GM04503 (cell line): Measurements from ENCODE around the gene PLEKHF1.

ENCODE experiments used
- DNase-seq: peaks from one replicate; pipeline ENCODE4 v3.0.0-alpha.2; 2012; ENCODE audit warnings: low read depth

Gene PLEKHF1

DNA sequence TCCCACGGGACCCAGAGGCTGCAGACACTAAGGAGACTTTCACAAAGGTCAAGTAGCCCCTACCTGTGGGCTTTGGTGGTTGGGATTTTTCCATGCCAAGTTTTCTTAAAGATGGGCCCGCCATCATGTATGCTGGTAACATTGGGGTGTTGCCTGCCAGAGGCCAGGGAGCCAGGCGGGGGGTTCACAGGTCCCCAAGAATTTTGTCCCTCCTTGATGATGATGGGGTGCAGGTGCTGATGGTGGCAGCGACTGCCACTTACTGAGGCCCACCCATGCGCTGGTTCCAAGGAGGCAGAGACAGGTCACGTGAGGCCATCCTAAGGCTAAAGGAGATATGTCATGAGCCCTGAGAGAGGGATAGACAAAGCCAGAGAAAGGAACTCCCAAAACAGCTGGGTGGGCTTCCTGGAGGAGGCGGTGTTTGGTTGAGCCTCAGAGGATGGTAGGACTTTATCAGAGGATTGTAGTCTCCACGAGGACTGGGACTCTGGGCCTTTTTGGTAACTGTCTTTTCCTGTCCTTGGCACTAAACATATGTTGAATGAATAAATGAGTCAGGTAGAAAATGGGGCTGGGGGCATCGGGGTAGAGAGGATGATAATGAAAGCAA, 14.4 kb downstream of the PLEKHF1 start:
- no peak for DNase-seq

DNA sequence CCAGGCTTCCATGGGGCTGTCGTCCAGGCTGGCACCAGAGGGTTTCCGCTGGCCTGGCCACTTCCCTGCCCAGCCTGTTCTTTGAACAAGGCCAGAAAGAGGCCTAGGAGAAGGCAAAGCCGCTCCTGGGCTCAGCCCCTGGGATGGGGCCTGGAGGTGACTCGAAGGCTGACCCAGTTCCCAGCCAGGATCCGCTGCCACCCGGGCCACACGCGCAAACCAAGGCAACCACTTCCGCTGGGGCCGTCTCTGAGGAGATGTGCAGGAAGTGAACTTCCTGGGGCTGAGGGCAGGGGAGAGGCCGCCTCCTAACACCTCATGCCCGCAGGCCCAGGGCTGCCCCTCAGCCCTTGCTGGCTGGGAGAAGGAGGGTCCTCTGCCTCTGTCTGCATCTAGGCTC, 15.2 kb downstream of the PLEKHF1 start:
- no peak for DNase-seq

DNA sequence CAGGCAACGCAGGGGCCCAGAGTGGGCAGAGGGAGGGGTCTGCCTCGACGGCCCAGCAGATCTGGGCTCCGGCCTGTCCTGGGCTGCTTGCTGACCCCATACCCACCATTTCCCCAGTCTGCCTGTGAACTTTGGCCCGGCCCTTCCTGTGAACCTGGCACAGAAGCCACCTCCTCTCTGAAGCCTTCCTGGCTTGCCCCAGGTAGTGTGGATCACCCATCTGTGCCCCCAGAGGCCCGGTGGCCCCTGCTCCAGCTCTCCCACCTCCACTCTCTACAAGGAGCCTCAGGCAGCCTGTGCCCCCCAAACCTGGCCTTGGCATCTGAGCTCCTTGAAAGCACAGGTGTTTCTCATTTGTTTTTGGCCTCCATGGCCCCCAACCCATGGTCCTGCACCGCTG, 15.7 kb downstream of the PLEKHF1 start:
- DNase-seq = no peak

DNA sequence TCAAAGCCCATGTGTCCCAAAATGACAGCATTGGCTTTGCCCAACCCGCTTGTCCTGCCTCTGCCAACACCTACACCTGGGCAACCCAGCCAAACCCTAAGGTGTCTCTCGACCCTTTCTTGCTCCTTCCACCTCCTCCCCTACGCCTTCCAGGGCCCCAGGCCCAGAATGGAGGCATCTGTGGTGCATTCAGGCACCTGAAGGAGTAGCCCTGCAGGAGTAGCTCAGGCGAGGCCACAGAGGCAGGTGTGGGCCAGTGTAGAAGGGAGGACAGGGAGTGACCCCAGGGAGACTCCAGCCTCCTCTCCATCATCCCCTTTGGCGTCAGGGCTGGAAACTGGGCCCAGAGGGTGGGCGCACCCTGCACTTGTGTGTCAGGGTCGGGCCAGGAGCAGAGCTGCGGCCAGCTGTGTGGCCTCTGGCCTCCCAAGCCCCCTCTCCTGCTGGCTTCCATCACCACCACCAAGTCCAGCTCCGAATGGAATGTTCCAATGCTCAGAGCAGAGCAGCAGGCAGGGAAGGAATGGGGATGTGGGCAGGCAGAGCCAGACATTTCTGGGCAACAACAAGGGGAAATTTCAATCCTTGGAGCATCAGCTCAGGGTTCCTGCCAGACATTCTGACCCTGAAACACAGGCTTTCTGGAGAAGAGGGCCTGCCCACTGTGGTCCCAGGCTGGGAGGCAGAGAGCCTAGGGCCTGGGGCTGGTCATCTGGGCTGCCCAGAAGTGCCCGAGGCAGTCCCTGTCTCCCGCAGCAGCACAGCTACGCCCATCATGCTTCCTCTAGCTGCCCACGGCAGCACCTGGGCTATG, 16.4 kb downstream of the PLEKHF1 start:
- no peak for DNase-seq

DNA sequence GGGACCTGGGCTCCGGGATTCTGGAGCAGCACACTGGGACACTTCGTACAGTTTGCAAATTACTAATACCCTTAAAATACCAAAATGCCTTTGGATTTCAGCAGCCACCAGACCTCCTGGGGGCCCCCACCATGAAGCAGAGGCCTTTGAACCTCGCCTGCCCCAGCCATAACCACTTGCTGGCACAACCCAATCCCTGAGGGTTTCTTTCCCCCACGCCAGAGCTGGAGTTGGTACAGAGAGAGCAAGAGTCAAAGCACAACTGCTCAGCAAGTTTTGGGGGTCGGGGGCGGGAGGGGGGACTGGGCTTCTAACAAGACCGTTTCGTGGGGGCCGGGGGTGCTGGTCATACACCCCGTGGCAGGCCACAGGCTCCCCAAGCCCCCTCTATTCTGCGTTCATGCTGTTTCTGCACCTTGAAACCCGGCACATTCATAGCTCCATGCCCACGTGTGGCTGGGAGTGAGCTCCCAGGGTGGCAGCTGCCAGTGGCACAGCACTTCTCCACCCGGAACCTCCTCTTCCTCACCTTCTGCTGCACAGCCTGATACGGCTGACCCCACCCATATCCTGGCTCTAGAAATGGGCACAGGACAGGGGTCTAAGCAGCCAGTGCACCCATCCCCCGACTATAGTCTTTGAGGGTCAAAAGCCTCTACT, 17.1 kb downstream of the PLEKHF1 start:
- DNase-seq = no peak

DNA sequence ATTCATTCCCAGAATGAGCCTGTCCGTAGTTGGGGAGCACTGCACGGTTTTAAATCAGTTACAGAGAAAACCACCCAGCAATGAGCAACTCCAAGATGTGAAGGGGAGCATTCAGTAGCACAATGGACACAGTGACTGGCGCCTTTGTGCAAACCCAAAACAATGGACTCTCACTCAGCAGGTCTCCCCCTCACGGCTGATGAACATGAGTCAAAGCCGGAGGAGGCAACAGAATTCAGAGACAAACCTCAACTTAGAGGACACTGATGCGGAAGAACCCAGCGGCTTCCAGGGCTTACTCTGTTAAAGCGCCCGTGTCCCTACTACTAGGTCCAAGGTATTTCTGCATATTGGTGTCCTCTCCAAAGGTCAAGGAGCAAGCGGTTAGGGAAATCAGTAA, 17.7 kb downstream of the PLEKHF1 start:
- no peak for DNase-seq

DNA sequence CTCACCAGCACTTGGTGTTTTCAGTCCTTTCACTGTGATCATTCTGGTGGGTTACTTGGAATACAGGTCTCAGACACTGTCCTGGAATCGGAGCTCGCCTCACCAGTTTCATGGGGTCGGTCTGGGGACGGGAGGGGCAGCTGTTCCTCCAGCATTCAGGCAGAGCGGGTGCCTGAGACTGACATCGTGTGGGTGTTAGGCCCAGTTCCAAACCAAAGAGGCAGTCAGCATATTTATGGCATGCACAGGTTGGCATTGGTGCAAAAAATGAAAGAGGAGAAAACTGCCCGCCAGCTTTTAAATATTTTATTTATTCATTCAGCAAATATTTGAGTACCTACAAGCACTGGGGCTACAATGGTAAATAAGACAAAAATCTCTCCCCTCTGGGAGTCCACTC, 20.1 kb downstream of the PLEKHF1 start:
- no peak for DNase-seq

DNA sequence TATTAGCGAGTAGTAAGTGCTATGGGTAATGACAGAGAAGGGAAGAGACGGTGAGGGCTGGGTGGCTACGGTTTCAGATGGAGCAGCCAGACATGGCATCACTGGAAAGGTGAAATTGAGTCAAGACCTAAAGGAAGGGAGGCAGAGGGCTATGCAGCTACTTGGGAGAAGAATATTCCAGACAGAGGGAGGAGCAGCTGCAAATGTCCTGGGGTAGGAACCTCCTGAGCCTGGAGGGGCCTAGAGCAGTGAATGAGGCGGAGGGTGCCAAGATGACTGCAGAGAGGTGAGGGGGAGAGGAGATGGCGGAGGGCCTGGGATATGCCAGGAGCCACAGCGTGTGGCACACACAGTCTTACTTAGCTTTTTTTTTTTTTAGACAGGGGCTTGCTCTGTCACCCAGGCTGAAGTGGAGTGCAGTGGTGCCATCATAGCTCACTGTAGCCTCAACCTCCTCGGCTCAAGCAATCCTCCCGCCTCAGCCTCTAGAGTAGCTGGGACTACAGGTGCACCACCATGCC, 21.1 kb downstream of the PLEKHF1 start:
- DNase-seq = no peak

DNA sequence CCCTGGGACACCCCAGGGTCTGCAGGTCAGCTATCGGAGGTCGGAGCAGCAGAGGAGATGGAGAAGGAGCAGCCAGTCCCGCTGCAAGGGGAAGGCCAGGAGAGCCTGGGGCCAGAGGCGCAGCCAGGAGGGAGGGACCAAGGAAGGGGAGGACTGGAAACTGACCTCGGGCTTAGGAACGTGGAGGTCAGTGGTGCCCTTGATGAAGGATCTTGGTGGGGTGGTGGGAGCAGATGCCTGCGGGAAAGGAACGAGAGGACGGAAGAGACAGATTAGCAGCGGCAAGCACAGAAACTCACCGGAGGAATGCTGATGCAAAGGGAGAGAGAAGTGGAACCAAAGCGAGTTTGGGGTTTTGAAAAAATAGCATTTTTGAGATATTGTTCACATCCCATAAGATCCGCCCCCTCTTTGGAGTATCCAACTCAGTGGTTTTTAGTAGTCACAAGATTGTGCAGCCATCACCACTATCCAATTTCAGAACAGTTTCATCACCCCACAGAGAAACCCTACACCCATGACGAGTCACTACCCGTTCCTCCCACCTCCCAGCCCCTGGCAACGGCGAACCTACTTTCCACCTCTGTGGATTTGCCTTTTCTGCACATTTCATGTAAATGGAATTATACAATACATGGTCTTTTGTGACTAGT, 22.1 kb downstream of the PLEKHF1 start:
- DNase-seq = peak; percentile 98

DNA sequence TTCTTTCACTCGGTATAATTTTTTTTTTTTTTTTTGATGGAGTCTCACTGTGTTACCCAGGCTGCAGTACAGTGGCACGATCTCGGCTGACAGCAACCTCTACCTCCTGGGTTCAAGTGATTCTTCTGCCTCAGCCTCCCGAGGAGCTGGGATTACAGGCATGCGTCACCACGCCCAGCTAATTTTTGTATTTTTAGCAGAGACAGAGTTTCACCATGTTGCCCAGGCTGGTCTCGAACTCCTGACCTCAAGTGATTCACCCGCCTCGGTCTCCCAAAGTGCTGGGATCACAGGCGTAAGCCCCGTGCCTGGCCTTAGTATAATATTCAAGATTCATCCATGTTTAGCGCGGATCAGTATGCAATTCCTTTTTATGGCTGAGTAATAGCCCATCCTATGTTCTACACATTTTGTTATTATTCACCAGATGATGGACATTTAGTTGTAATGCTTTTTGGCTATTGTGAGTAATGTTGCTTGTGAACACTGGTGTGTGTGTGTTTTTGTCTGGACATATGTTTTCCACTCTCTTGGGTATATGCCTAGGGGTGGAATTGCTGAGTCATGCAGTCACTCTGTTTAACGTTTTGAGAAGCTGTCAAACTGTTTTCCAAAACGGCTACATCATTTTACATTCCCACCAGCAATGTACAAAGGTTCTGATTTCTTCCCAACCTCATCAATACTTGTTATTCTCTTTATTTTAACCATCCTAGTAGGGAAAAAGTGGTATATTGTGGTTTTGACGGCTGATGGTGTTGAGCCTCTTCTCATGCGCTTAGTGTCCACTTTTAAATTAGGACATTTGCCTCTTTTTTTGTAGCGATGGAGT, 22.9 kb downstream of the PLEKHF1 start:
- peak; percentile 72 for DNase-seq

DNA sequence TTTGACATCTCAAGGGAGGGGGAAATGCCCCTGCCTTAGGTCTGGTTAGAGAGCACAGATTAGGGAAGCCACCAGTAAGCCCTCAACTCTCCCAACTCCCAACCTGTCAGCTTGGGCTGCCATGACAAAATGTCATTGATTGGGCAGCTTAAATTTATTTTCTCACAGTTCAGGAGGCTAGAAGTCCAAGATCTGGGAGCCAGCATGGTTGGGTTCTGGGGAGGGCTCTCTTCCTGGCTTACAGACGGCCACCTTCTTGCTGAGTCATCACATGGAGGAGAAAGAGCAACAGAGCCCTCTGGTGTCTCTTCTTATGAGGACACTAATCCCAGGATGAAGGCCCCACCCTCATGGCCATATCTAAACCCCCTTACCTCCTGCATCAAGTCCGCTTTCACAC, 25.6 kb downstream of the PLEKHF1 start:
- DNase-seq = no peak

DNA sequence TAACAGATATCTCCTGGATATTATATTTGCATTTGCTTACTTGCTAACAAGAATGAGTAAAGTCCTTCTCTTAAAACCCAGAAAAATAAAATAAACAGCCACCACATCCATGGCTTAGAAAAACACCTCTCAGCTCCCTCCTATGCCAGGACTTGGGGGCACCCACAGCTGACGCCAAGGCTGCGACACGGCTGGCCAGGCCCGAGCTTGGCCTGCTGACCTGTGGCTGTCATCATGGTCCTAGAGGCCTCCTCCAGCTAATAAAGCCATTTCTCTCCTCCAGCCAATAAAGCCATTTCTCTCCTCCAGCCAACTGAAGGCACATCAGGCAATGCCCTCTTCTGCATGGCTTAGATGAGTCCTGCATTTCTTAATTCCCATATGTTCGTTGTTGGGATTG, 28.9 kb downstream of the PLEKHF1 start:
- no peak for DNase-seq

DNA sequence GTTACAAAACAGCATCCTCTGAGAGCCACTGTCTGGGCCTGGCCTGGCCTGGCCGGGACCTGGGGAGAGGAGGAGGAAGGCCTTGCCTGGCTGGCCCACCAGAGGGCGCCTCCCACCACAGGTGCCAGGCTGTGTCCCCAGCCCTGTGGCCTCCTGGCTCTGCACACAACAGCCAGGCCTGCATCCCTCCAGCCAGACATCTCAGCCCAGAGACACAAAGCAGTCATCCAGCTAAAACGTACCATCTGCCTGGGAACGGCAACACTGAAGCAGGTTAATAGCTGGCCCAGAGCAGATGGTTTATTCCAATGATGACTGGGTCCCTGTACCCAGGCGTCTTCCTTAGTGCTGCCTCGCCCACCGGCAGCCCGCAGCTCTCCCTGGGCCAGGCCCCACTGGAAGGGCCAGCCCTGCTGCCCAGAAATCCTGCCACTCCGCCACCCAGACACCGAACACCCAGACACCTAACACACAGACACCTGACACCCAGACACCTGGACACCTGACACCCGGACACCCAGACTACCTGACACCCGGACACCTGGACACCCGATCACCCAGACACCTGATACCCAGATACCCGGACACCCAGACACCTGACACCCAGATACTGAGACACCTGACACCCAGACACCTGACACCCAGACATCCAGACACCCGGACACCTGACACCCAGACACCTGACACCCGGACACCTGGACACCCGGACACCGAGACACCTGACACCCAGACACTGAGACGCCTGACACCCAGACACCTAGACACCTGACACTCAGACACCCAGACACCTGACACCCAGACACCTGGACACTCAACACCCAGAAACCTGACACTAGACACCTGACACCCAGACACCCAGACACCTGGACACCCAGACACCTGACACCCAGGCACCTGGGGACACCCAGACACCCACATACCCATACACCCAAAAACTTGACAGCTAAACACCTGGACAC, 29.7 kb downstream of the PLEKHF1 start:
- DNase-seq = peak; percentile 41

DNA sequence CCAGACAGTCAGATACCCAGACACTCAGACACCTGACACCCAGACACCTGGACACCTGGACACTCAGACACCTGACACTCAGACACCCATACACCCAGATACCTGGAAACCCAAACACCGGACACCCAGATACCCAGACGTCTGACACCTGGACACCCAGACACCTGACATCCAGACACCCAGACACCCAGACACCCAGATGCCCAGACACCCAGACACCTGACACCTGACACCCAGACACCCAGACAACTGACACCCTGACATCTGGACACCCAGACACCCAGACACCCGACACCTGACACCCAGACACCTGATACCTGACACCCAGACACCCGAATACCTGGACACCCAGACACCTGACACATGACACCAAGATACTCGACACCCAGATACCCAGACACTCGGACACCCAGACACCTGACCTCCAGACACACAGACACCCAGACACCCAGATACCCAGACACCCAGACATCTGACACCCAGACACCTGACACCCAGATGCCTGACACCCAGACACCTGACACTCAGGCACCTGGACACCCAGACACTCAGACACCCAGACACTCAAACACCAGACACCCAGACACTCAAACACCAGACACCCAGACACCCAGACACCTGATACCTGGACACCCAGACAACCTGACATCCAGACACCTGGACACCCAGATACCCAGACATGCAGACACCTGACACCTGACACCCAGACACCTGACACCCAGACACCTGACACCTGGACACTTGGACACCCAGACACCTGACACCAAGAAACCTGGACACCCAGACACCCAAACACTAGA, 30.7 kb downstream of the PLEKHF1 start:
- DNase-seq = no peak

DNA sequence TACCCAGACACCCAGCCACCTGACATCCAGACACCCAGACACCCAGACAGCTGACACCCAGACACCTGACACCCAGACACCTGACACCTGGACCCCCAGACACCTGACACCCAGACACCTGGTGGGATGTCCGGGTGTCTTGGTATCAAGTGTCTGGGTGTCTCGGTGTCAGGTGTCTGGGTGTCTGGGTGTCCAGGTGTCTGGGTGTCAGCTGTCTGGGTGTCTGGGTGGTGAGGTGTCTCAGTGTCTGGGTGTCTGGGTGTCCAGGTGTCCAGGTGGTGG, 31.2 kb downstream of the PLEKHF1 start:
- no peak for DNase-seq

DNA sequence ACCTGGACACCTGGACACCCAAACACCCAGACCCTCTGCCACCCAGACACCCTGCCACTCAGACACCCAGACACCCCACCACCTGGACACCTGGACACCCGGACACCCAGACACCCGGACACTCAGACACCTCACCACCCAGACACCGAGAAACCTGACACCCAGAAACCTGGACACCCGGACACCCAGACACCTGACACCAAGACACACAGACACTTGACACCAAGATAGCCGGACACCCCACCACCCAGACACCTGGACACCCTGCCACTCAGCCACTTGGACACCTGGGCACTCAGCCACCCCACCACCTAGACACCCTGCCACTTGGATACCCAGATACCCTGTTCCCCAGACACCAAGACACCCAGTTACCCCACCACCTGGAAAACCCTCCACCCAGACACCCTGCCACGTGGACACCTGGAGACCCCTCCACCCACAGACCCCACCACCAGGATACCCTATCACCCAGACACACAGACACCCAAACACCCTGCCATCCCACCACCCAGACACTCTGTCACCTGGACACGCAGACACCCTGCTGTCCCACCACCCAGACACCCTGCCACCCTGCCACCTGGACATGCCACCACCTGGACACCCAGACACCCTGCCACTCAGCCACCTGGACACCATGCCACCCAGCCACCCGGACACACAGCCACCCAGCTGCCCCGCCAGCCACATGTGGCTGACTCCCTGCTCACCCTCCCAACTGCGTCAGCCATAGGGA, 32.4 kb downstream of the PLEKHF1 start:
- DNase-seq = no peak

DNA sequence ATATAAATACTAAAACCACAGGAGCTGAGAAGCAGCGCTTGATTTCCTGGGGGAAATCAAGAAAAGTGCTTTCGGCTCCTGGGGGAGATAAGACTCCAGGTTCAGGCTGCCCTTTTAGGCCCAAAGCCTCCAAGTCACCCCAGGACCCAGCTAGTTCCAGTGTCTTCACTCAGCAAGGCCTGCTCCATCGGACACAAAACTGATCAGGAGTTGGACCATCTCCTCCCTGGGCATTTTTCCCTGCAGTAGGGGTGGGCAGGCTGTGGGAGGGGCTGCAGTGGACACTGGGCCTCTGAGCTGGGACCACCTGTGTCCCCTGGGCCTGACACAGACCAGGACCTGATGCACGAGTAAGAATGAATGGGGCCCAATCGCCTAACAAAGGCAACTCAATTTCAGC, 34.6 kb downstream of the PLEKHF1 start:
- no peak for DNase-seq

DNA sequence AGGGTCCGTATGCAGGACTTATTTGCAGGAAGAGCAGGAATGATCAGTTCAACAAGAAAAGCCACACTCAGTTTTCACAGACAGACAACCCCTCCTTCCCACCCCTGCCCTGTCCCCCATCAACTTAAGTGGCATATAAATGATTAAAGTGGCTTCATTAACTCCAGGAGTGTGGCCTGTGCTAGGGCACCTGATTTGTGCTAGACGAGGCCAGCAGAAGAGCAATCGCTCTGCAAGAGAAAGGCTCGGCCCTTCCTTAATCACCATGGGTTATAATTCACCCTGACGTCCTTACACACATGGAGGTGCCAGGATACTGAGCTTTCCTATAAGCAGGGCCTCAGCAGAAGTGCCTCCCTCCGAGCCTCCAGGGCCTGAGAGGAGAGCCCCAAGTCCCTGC, 35.2 kb downstream of the PLEKHF1 start:
- DNase-seq = no peak
